AG08395 (cell line): ENCODE measurements around the gene CLIC2.

Experiments
- DNase-seq: peaks from one replicate; pipeline ENCODE4 v3.0.0; 2012; ENCODE audit warnings: mixed read lengths, low spot score

The CLIC2 gene

DNA sequence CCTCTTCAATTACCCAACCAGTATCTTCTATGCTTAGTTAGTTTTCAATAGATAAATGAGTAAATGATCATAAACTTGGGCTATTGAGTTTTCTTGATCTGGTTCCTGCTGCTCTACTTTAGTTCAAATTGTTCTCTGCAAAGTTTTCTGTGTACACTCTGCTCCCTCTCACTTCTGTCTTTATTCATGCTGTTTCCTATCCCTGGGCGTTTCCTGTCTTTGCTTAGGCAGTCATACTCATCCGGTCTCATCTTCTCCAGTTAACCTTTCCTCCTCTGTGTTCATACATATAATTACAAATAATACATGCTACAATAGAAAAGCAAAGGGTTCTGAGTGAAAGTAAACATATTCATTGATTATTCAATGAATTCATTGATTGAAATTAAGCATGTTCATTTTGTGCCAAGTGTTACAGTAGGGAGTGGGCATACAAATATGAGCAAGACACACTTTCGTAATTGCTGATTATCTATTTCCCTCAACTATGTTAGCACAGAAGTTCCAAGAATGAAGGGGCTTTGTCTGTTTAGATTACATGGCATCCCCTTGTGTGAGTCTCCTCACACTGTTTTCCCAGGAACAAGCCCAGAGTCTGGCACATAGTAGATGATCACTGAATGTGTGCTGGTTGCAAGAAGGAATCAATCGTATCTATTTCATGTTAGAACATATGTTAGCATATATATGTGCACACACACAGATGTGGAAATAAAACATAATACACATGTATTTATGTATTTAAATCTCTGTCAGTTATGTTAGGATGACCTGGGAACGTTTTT, 71.3 kb downstream of the CLIC2 start:
- no peak for DNase-seq

DNA sequence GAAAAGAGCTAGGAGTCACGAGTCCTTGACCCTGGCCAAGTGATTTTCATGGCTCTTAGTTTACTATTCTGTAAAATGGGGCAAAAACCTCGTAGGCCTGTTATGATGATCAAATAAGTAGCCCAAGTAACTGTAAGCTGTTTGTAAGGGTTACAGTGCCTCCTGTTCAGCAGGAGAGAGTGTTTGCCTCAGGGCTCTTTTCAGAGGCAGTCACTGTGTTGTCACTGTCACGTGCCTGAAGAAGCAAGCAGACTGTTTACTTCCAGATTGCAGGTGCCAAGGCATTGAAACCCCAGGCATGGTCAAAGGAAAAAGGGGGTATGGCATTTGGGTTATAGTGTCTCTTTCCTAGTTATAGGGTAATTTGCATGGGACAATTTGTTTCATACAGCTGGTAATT, 74.7 kb downstream of the CLIC2 start:
- DNase-seq = no peak

DNA sequence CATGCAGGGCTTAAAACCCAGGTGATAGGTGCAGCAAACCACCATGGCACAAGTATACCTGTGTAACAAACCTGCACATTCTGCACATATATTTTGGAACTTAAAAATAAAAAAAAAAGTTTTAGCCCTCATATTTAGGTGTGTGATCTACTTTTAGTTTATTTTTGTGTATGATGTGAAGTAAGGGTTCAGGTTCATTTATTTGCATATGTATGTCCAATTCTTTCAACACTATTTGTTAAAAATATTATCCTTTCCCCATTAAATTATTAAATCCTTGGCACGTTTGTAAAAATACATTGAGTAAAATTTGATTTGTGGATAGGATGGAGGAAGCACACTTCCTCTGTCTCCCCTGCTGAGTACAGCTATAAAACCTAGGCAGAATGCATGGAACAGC, 83.0 kb downstream of the CLIC2 start:
- DNase-seq = no peak

- DNase-seq = no peak
Observed at GRCh38 chrX:155247497-155247896, 86.9 kb downstream of the CLIC2 start.

GRCh38 chrX:155246748-155247147, 87.7 kb downstream of the CLIC2 start:
- DNase-seq = no peak

DNA sequence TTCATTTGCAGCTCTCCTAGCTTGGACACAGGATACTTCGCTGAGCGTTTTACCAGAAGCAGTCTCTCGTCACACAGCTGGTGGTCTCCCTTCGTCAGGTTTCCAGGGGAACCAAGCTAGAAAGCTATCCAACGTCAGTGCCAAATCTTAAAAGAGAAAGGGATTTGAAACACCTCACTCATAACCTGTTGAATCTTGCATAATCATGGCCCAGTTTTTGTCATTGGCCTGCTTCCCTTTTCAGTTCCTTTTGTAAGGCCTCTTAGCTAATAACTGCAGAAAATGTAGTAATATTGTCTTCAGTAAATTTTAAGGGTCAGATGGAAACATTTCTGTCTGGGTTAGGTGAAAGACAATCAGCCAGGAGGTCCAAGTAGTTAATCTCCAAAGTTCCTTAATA, 92.1 kb downstream of the CLIC2 start:
- no peak for DNase-seq

GRCh38 chrX:155237719-155238118, 96.7 kb downstream of the CLIC2 start:
- no peak for DNase-seq

GRCh38 chrX:155235891-155236290, 98.5 kb downstream of the CLIC2 start:
- DNase-seq = no peak

DNA sequence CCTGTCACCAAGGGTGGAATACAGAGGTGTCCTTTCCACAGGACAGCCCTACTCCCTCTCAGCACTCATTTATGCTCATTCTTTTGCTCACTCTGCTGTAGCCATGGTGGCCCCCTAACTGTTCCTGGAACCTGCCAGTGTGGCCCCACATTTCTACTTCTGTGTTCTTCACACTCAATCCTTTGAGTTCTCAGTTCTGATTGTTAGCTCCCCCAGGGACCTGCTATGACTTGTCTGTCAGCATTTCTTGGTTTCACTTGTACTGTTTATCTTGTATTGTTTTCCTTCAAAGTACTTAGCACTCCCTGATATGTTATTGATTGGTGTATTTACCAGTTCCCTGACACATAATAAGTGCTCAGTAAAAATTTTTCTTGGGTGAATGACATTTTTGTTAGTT, 103.3 kb downstream of the CLIC2 start:
- DNase-seq = no peak
